Neural cell (in vitro differentiated cells): ENCODE data around the gene HOXC11. TPM values are rescaled to one million over a fixed set of nuclear protein-coding genes. Genes with fewer than 3 reads are reported as not detected.

Source experiments
- H2AFZ ChIP-seq: fragments of 200-600, 300-800 bp; sonication (generic), shearing (Covaris generic); 2 replicates; pipeline ENCODE4 v1.6.0; 2014; ENCODE audit warnings: low read depth, mild to moderate bottlenecking, antibody characterized with exemption, low read length, moderate library complexity
- H3F3A ChIP-seq: fragments of 200-600 bp; shearing (Covaris generic); 2 replicates; pipeline ENCODE4 v1.6.1; 2016; ENCODE audit warnings: mild to moderate bottlenecking, moderate library complexity, mixed read lengths, antibody characterized with exemption, low read length; ENCODE audit not compliant: insufficient read depth, poor library complexity, severe bottlenecking
- H3K27ac ChIP-seq: fragments of 200-600, 300-800 bp; sonication (generic), shearing (Covaris generic); 2 replicates; pipeline ENCODE4 v1.5.1; 2014; ENCODE audit warnings: mild to moderate bottlenecking, low read length, moderate library complexity
- H3K27me3 ChIP-seq: fragments of 300-800, 200-600 bp; sonication (generic), shearing (Covaris generic); 2 replicates; pipeline ENCODE4 v1.6.0; 2014; ENCODE audit warnings: mild to moderate bottlenecking, low read depth, low read length, moderate library complexity; ENCODE audit not compliant: insufficient read depth
- H3K36me3 ChIP-seq: fragments of 300-800, 200-600 bp; sonication (generic), shearing (Covaris generic); 2 replicates; pipeline ENCODE4 v1.5.1; 2014; ENCODE audit warnings: mild to moderate bottlenecking, antibody characterized with exemption, low read length, moderate library complexity; ENCODE audit not compliant: insufficient read depth
- H3K4me2 ChIP-seq: fragments of 300-800, 200-600 bp; sonication (generic), shearing (Covaris generic); 2 replicates; pipeline ENCODE4 v1.6.0; 2014; ENCODE audit warnings: mild to moderate bottlenecking, low read length
- H3K4me3 ChIP-seq: fragments of 300-800, 200-600 bp; sonication (generic), shearing (Covaris generic); 2 replicates; pipeline ENCODE4 v1.5.1; 2014; ENCODE audit warnings: mild to moderate bottlenecking, low read length, moderate library complexity
- H3K79me2 ChIP-seq: fragments of 200-600 bp; shearing (Covaris generic); replicated peaks from 2 replicates; pipeline ENCODE4 v1.6.0; 2014; ENCODE audit warnings: mild to moderate bottlenecking, low read length, moderate library complexity; ENCODE audit not compliant: insufficient read depth
- H3K9ac ChIP-seq: fragments of 300-800, 200-600 bp; sonication (generic), shearing (Covaris generic); 2 replicates; pipeline ENCODE4 v1.6.1; 2016; ENCODE audit warnings: mild to moderate bottlenecking, low read length, mixed read lengths
- H3K9me2 ChIP-seq: fragments of 200-600 bp; shearing (Covaris generic); 2 replicates; pipeline ENCODE4 v1.6.1; 2016; ENCODE audit warnings: mild to moderate bottlenecking, low read length, mixed read lengths; ENCODE audit not compliant: insufficient read depth
- H3K9me3 ChIP-seq: fragments of 200-600, 300-800 bp; sonication (generic), shearing (Covaris generic); 2 replicates; pipeline ENCODE4 v1.6.1; 2016; ENCODE audit warnings: mild to moderate bottlenecking, mixed run types, low read length, moderate library complexity, mixed read lengths
- H4K20me1 ChIP-seq: fragments of 200-600 bp; shearing (Covaris generic); 2 replicates; pipeline ENCODE4 v1.6.1; 2016; ENCODE audit warnings: mild to moderate bottlenecking, mixed run types; ENCODE audit not compliant: insufficient read depth
- CTCF ChIP-seq: fragments of 450-650 bp; IDR thresholded peaks from 2 replicates; pipeline ENCODE4 v1.5.1; 2014; ENCODE audit warnings: antibody characterized with exemption, mild to moderate bottlenecking, moderate library complexity; ENCODE audit not compliant: poor library complexity, severe bottlenecking
- EP300 ChIP-seq: fragments of 450-650 bp; conservative IDR thresholded peaks from 2 replicates; pipeline ENCODE4 v1.6.1; 2014; ENCODE audit warnings: antibody characterized with exemption, mild to moderate bottlenecking, moderate library complexity; ENCODE audit not compliant: poor library complexity, severe bottlenecking
- EZH2 ChIP-seq: fragments of 200-600, 300-800 bp; shearing (Covaris generic), sonication (generic); IDR thresholded peaks from 2 replicates; pipeline ENCODE4 v1.6.1; 2014; ENCODE audit warnings: antibody characterized with exemption, low read length, borderline replicate concordance, mild to moderate bottlenecking; ENCODE audit not compliant: insufficient read depth, poor library complexity, severe bottlenecking
- MXI1 ChIP-seq: fragments of 450-650 bp; conservative IDR thresholded peaks from 2 replicates; pipeline ENCODE4 v1.6.1; 2014; ENCODE audit warnings: antibody characterized with exemption, mild to moderate bottlenecking; ENCODE audit not compliant: poor library complexity, severe bottlenecking
- POLR2AphosphoS5 ChIP-seq: IDR thresholded peaks from 2 replicates; pipeline ENCODE4 v1.6.1; 2012
- RAD21 ChIP-seq: fragments of 450-650 bp; conservative IDR thresholded peaks from 2 replicates; pipeline ENCODE4 v1.6.1; 2014; ENCODE audit warnings: antibody characterized with exemption, mild to moderate bottlenecking, moderate library complexity
- REST ChIP-seq: IDR thresholded peaks from 2 replicates; pipeline ENCODE4 v1.6.1; 2012; ENCODE audit warnings: borderline replicate concordance
- SMC3 ChIP-seq: fragments of 450-650 bp; conservative IDR thresholded peaks from 2 replicates; pipeline ENCODE4 v1.6.1; 2014; ENCODE audit warnings: antibody characterized with exemption, mild to moderate bottlenecking, moderate library complexity; ENCODE audit not compliant: poor library complexity
- TAF1 ChIP-seq: IDR thresholded peaks from 2 replicates; pipeline ENCODE4 v1.6.1; 2012; ENCODE audit warnings: low read depth
- polyA plus RNA-seq: library from polyadenylated mRNA; depleted of rRNA; stranded (reverse); fragments of >200 nt; gene quantifications from 2 replicates; pipeline ENCODE4 v1.2.3, GENCODE V29; 2014

Gene HOXC11
- polyA plus RNA-seq, 1 donor from 2014 or later = not detected

- Histone ChIP-seq H2AFZ (no peak overlapping the region), H3K27me3 (peaks cover 99% of the 10 kb centered on the region), H3K9me3 (no peaks in the 10 kb centered on the region), H3K79me2 (no peaks in the 10 kb centered on the region), H3K36me3 (no peaks in the 10 kb centered on the region), H3F3A (no peaks in the 10 kb centered on the region), H4K20me1 (no peaks in the 10 kb centered on the region), H3K9ac (no peak overlapping the region), H3K27ac (no peak overlapping the region), H3K9me2 (no peaks in the 10 kb centered on the region), H3K4me3 (no peak overlapping the region), H3K4me2 (no peak overlapping the region)
- TF ChIP-seq SMC3 (no peak), EP300 (no peak), RAD21 (no peak), REST (no peak), TAF1 (no peak), POLR2AphosphoS5 (no peak), CTCF (no peak), MXI1 (no peak), EZH2 (no peak)
Measured at GRCh38 chr12:53978477-53979356, 5.8 kb downstream of the HOXC11 start.

GRCh38 chr12:53980104-53980801 is 7.3 kb downstream of the HOXC11 start:
- Histone ChIP-seq H3K9me3 (no peaks in the 10 kb centered on the region), H3F3A (no peaks in the 10 kb centered on the region), H3K27me3 (peaks cover 99% of the 10 kb centered on the region), H3K4me2 (no peak overlapping the region), H3K36me3 (no peaks in the 10 kb centered on the region), H3K27ac (no peak overlapping the region), H3K4me3 (no peak overlapping the region), H2AFZ (no peak overlapping the region), H4K20me1 (no peaks in the 10 kb centered on the region), H3K9ac (no peak overlapping the region), H3K79me2 (no peaks in the 10 kb centered on the region), H3K9me2 (no peaks in the 10 kb centered on the region)
- TF ChIP-seq EP300 (no peak), MXI1 (no peak)
